HepG2 (cell line): ENCODE measurements around the gene NLRP14. TPM values are rescaled to one million over a fixed set of nuclear protein-coding genes. Genes with fewer than 3 reads are reported as not detected.
A peak's percentile ranks its signal among the peaks of the same experiment; 100 is the strongest.

Experiments
- CBFB ChIP-seq: sonication (generic); formaldehyde crosslinking; IDR thresholded peaks from 2 replicates; pipeline ENCODE4 v1.4.0; 2020; ENCODE audit warnings: missing genetic modification reagents
- GFI1 ChIP-seq: sonication (generic); formaldehyde crosslinking; IDR thresholded peaks from 2 replicates; pipeline ENCODE4 v1.5.0; 2020; ENCODE audit warnings: missing genetic modification reagents, mild to moderate bottlenecking, borderline replicate concordance
- MTF2 ChIP-seq: sonication (generic); formaldehyde crosslinking; IDR thresholded peaks from 2 replicates; pipeline ENCODE4 v1.5.0; 2020; ENCODE audit warnings: missing genetic modification reagents, borderline replicate concordance
- NCOA5 ChIP-seq: sonication (generic); formaldehyde crosslinking; IDR thresholded peaks from 2 replicates; pipeline ENCODE4 v1.4.0; 2020; ENCODE audit warnings: missing genetic modification reagents
- RNF2 ChIP-seq: fragments of 450-650 bp; conservative IDR thresholded peaks from 2 replicates; pipeline ENCODE4 v1.6.1; 2016; ENCODE audit warnings: low read depth
- ZNF264 ChIP-seq: sonication (generic); formaldehyde crosslinking; IDR thresholded peaks from 2 replicates; pipeline ENCODE4 v1.4.0; 2020; ENCODE audit warnings: missing genetic modification reagents
- ZNF546 ChIP-seq: sonication (generic); formaldehyde crosslinking; conservative IDR thresholded peaks from 2 replicates; pipeline ENCODE4 v1.8.1; 2023; ENCODE audit warnings: mild to moderate bottlenecking, missing genetic modification reagents
- ZNF746 ChIP-seq: sonication (generic); formaldehyde crosslinking; IDR thresholded peaks from 2 replicates; pipeline ENCODE4 v1.8.0; 2022; ENCODE audit warnings: mild to moderate bottlenecking, missing genetic modification reagents
- ZNF839 ChIP-seq: sonication (generic); formaldehyde crosslinking; IDR thresholded peaks from 2 replicates; pipeline ENCODE4 v1.4.0; 2020; ENCODE audit warnings: missing genetic modification reagents, mild to moderate bottlenecking, borderline replicate concordance
- polyA plus RNA-seq, 8 experiments: library from polyadenylated mRNA; depleted of rRNA in 3 of 8; stranded (reverse) in 7 of 8; unstranded in 1 of 8; fragments of >200 nt; fragmentation: Illumina TruSeq in 4 of 8; extraction: Trizol in 4 of 8; gene quantifications; 2 replicates each; pipeline versions ENCODE4 v1.2.1 to v1.2.3, GENCODE V29; 2011 to 2016; ENCODE audit warnings: low read depth in 4 of 8, missing spikeins in 1 of 8, mixed read lengths in 1 of 8; ENCODE audit not compliant: insufficient read depth in 1 of 8
- total RNA-seq, 5 experiments: library from RNA; depleted of rRNA; stranded (reverse); fragments of >200 nt; fragmentation: Illumina TruSeq; extraction: Trizol; gene quantifications; 2 replicates each; pipeline ENCODE4 v1.2.3, GENCODE V29; 2016; ENCODE audit warnings: low read depth in 1 of 5
- TF ChIP-seq, protein P1 (sequence below): sonication (generic); formaldehyde crosslinking; IDR thresholded peaks from 2 replicates; pipeline ENCODE4 v1.8.0; 2022; ENCODE audit warnings: mild to moderate bottlenecking, missing genetic modification reagents, borderline replicate concordance
- TF ChIP-seq, protein P2 (sequence below): sonication (generic); formaldehyde crosslinking; IDR thresholded peaks from 2 replicates; pipeline ENCODE4 v1.8.1; 2023; ENCODE audit warnings: mild to moderate bottlenecking, inconsistent platforms, moderate library complexity, missing genetic modification reagents, borderline replicate concordance
- TF ChIP-seq, protein P3 (sequence below): sonication (generic); formaldehyde crosslinking; IDR thresholded peaks from 2 replicates; pipeline ENCODE4 v1.8.0; 2022; ENCODE audit warnings: missing genetic modification reagents, mild to moderate bottlenecking, borderline replicate concordance
- TF ChIP-seq, protein P4 (sequence below): IDR thresholded peaks from 2 replicates; pipeline ENCODE4 v1.6.1; 2018; ENCODE audit warnings: missing genetic modification reagents, mild to moderate bottlenecking, missing compliant biosample characterization
- TF ChIP-seq, protein P5 (sequence below): sonication (generic); formaldehyde crosslinking; IDR thresholded peaks from 2 replicates; pipeline ENCODE4 v1.4.0; 2020; ENCODE audit warnings: missing genetic modification reagents, borderline replicate concordance
- TF ChIP-seq, protein P6 (sequence below): sonication (generic); formaldehyde crosslinking; IDR thresholded peaks from 2 replicates; pipeline ENCODE4 v1.5.0; 2020; ENCODE audit warnings: mild to moderate bottlenecking, missing genetic modification reagents
- TF ChIP-seq, protein P7 (sequence below): IDR thresholded peaks from 2 replicates; pipeline ENCODE4 v1.6.1; 2012; ENCODE audit warnings: inconsistent platforms

The NLRP14 gene
- total and polyA plus RNA-seq, 2 of the 13 experiments (the other 11 are each of a cell fraction or from before 2014, with no cell fraction given) = not detected

DNA sequence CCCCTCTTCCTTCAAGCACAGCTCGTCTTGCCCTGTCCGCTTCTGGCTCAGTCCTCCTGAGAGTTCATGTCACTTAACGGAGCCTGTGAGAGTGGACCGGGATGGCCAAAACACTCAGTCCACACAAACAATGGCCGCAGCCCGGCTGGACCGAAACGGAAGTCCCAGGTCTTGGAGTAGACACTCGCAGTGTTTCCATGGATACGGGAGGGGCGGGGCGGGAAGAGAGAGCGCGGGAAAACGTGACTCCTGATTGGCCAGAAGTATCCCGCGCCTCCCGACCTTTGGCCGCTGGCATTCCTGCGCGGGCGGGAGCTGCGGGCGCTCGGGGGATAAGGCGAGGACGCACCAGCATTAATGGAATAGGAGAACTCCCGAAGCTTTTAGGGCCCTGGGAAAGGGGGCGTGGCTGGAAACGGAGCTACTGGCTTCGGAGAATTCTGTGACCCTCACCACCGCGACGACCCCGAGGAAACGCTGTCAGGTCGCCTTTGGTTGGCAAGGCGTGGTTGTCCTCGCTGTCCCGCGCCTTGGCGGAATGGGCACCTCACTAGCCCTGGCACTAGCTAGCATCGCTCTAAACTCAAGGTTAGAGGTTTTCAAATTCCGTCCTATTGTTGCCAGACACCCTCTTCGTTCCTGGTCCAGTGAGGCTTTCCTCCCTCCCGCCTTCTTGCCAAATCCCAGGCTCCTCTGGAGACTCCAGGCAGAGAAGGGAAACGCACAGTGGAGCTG, at the start of gene NLRP14, which contains the start of gene ZNF214 (continued):
- TF ChIP-seq, protein P1, sequence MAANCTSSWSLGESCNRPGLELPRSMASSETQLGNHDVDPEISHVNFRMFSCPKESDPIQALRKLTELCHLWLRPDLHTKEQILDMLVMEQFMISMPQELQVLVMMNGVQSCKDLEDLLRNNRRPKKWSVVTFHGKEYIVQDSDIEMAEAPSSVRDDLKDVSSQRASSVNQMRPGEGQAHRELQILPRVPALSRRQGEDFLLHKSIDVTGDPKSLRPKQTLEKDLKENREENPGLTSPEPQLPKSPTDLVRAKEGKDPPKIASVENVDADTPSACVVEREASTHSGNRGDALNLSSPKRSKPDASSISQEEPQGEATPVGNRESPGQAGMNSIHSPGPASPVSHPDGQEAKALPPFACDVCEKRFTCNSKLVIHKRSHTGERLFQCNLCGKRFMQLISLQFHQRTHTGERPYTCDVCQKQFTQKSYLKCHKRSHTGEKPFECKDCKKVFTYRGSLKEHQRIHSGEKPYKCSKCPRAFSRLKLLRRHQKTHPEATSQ (CRISPR knock-in tag) = no peak
- TF ChIP-seq ZNF546 (CRISPR knock-in tag) (peak; percentile 45; the same call in 1 of the 2 replicates), MTF2 (CRISPR knock-in tag) (no peak), ZNF746 (CRISPR knock-in tag) (no peak), RNF2 (0 out of 2 replicates have a peak, but pooled peaks have one; percentile 40), ZNF264 (CRISPR knock-in tag) (0 out of 2 replicates have a peak, but pooled peaks have one; percentile 25), NCOA5 (CRISPR knock-in tag) (no peak), CBFB (CRISPR knock-in tag) (peak; percentile 44; the same call in 1 of the 2 replicates), GFI1 (CRISPR knock-in tag) (peak; percentile 45; the same call in 1 of the 2 replicates), ZNF839 (0 out of 2 replicates have a peak, but pooled peaks have one; percentile 29)
- TF ChIP-seq, protein P2, sequence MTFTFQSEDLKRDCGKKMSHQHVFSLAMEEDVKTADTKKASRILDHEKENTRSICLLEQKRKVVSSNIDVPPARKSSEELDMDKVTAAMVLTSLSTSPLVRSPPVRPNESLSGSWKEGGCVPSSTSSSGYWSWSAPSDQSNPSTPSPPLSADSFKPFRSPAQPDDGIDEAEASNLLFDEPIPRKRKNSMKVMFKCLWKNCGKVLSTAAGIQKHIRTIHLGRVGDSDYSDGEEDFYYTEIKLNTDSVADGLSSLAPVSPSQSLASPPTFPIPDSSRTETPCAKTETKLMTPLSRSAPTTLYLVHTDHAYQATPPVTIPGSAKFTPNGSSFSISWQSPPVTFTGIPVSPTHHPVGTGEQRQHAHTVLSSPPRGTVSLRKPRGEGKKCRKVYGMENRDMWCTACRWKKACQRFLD (CRISPR knock-in tag) = 0 out of 2 replicates have a peak, but pooled peaks have one; percentile 40
- TF ChIP-seq, protein P3, sequence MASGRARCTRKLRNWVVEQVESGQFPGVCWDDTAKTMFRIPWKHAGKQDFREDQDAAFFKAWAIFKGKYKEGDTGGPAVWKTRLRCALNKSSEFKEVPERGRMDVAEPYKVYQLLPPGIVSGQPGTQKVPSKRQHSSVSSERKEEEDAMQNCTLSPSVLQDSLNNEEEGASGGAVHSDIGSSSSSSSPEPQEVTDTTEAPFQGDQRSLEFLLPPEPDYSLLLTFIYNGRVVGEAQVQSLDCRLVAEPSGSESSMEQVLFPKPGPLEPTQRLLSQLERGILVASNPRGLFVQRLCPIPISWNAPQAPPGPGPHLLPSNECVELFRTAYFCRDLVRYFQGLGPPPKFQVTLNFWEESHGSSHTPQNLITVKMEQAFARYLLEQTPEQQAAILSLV (CRISPR knock-in tag) = no peak
- TF ChIP-seq, protein P4, sequence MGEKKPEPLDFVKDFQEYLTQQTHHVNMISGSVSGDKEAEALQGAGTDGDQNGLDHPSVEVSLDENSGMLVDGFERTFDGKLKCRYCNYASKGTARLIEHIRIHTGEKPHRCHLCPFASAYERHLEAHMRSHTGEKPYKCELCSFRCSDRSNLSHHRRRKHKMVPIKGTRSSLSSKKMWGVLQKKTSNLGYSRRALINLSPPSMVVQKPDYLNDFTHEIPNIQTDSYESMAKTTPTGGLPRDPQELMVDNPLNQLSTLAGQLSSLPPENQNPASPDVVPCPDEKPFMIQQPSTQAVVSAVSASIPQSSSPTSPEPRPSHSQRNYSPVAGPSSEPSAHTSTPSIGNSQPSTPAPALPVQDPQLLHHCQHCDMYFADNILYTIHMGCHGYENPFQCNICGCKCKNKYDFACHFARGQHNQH (CRISPR knock-in tag) = 0 out of 2 replicates have a peak, but pooled peaks have one; percentile 30
- TF ChIP-seq, protein P5, sequence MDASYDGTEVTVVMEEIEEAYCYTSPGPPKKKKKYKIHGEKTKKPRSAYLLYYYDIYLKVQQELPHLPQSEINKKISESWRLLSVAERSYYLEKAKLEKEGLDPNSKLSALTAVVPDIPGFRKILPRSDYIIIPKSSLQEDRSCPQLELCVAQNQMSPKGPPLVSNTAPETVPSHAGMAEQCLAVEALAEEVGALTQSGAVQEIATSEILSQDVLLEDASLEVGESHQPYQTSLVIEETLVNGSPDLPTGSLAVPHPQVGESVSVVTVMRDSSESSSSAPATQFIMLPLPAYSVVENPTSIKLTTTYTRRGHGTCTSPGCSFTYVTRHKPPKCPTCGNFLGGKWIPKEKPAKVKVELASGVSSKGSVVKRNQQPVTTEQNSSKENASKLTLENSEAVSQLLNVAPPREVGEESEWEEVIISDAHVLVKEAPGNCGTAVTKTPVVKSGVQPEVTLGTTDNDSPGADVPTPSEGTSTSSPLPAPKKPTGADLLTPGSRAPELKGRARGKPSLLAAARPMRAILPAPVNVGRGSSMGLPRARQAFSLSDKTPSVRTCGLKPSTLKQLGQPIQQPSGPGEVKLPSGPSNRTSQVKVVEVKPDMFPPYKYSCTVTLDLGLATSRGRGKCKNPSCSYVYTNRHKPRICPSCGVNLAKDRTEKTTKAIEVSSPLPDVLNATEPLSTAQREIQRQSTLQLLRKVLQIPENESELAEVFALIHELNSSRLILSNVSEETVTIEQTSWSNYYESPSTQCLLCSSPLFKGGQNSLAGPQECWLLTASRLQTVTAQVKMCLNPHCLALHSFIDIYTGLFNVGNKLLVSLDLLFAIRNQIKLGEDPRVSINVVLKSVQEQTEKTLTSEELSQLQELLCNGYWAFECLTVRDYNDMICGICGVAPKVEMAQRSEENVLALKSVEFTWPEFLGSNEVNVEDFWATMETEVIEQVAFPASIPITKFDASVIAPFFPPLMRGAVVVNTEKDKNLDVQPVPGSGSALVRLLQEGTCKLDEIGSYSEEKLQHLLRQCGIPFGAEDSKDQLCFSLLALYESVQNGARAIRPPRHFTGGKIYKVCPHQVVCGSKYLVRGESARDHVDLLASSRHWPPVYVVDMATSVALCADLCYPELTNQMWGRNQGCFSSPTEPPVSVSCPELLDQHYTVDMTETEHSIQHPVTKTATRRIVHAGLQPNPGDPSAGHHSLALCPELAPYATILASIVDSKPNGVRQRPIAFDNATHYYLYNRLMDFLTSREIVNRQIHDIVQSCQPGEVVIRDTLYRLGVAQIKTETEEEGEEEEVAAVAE (CRISPR knock-in tag) = no peak
- TF ChIP-seq, protein P6, sequence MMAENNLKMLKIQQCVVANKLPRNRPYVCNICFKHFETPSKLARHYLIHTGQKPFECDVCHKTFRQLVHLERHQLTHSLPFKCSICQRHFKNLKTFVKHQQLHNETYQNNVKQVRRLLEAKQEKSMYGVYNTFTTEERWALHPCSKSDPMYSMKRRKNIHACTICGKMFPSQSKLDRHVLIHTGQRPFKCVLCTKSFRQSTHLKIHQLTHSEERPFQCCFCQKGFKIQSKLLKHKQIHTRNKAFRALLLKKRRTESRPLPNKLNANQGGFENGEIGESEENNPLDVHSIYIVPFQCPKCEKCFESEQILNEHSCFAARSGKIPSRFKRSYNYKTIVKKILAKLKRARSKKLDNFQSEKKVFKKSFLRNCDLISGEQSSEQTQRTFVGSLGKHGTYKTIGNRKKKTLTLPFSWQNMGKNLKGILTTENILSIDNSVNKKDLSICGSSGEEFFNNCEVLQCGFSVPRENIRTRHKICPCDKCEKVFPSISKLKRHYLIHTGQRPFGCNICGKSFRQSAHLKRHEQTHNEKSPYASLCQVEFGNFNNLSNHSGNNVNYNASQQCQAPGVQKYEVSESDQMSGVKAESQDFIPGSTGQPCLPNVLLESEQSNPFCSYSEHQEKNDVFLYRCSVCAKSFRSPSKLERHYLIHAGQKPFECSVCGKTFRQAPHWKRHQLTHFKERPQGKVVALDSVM (CRISPR knock-in tag) = no peak
- TF ChIP-seq, protein P7, sequence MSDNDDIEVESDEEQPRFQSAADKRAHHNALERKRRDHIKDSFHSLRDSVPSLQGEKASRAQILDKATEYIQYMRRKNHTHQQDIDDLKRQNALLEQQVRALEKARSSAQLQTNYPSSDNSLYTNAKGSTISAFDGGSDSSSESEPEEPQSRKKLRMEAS = peak; percentile 88
